ENCODE results near the gene VPS35L. TPM values are rescaled to one million over a fixed set of nuclear protein-coding genes. Genes with fewer than 3 reads are reported as not detected.
A peak's percentile ranks its signal among the peaks of the same experiment; 100 is the strongest.

VPS35L gene
- total and polyA plus RNA-seq, 10 of the 15 experiments (the other 5 are each of a cell fraction or from before 2014, with no cell fraction given) = 14.9 to 44.1 (median 26.3) TPM

DNA sequence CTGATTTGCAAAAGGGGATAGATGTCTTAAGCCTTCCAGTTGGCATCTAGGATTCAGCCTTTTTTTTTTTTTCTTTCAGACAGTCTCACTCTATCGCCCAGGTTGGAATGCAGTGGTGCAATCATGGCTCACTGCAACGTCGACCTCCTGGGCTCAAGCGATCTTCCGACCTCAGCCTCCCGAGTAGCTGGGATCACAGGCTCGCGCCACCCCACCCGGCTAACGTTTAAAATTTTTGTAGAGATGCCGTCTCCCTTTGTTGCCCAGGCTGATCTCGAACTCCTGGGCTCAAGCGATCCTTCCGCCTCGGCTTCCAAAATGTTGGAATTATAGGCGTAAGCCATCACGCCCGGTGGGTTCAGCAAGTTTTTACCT is 32.3 kb upstream of the VPS35L start:
- ChIA-PET POLR2A (interaction anchor here (0.6 to 2.6 kb wide), 3 partner anchors 12 to 597 kb away, joined by 4 to 23 read pairs (median 7); partner anchors contain the start of genes SMG1 and VPS35L), SMC1A (ENCODE audit: uncharacterized antibody, unreplicated experiment) (no interaction called here), RAD21 (ENCODE audit: unreplicated experiment) (interaction anchor here (1.1 to 2.5 kb wide), 3 partner anchors 32 to 407 kb away, joined by 3 to 24 read pairs (median 3); partner anchors contain the start of gene VPS35L), CTCF (interaction anchor here (1.0 to 5.2 kb wide), 3 partner anchors 20 to 401 kb away, joined by 3 to 56 read pairs (median 20); partner anchors contain the start of gene VPS35L)
- Histone ChIP-seq H3K9me3 (replicated peaks; ENCODE audit: control insufficient read depth, insufficient read depth, low read length) (no peaks in the 10 kb centered on the region), H4K20me1 (ENCODE audit: control insufficient read depth, insufficient read depth) (no peaks in the 10 kb centered on the region), H3K4me2 (ENCODE audit: control insufficient read depth, insufficient read depth) (no peak overlapping the region; the same call in 1 of the 2 replicates), H3K36me3 (ENCODE audit: control insufficient read depth in 2 of 2, insufficient read depth in 2 of 2, low read length in 1 of 2) (no peaks in the 10 kb centered on the region), H3K4me3 (no peak overlapping the region), H3K9ac (ENCODE audit: control insufficient read depth, insufficient read depth, low read length) (no peak overlapping the region), H2AFZ (ENCODE audit: control insufficient read depth, low read depth, low read length) (peak overlapping the region; percentile 60), H3K27me3 (replicated peaks in 1 of 2; ENCODE audit: control insufficient read depth in 2 of 2, insufficient read depth in 2 of 2, low read length in 1 of 2) (no peaks in the 10 kb centered on the region), H3K27ac (ENCODE audit: control insufficient read depth, insufficient read depth) (no peak overlapping the region), H3K4me1 (ENCODE audit: control insufficient read depth, insufficient read depth, low read length) (peaks cover 14% of the 10 kb centered on the region), H3K79me2 (ENCODE audit: control insufficient read depth, insufficient read depth, low read length) (peaks cover 67% of the 10 kb centered on the region)
- in situ Hi-C loops (cut with MboI) = loop anchor here (10.0 kb wide), 1 partner anchor 728 kb away; the partner anchor contains the start of gene RPS15A
- FAIRE-seq (no peak), ATAC-seq (no peak), DNase-seq (ENCODE audit: low read depth, low spot score) (no peak)
- 57% methylated on average over 18 of the region's 18 CpGs for WGBS (ENCODE audit: insufficient coverage, insufficient replicate concordance, low lambda C conversion rate, missing lambda C conversion rate)
- intact Hi-C loops (cut with micrococcal nuclease; ENCODE audit: unreplicated experiment) = loop anchor here (5.0 kb wide), 1 partner anchor 456 kb away; the partner anchor contains the start of gene COQ7
- BruUV-seq (replicated peaks) = no TSS peak
- TF ChIP-seq, protein P1, sequence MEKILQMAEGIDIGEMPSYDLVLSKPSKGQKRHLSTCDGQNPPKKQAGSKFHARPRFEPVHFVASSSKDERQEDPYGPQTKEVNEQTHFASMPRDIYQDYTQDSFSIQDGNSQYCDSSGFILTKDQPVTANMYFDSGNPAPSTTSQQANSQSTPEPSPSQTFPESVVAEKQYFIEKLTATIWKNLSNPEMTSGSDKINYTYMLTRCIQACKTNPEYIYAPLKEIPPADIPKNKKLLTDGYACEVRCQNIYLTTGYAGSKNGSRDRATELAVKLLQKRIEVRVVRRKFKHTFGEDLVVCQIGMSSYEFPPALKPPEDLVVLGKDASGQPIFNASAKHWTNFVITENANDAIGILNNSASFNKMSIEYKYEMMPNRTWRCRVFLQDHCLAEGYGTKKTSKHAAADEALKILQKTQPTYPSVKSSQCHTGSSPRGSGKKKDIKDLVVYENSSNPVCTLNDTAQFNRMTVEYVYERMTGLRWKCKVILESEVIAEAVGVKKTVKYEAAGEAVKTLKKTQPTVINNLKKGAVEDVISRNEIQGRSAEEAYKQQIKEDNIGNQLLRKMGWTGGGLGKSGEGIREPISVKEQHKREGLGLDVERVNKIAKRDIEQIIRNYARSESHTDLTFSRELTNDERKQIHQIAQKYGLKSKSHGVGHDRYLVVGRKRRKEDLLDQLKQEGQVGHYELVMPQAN (conservative IDR thresholded peaks at IDR 0.05) = no peak
- TF ChIP-seq, protein P2, sequence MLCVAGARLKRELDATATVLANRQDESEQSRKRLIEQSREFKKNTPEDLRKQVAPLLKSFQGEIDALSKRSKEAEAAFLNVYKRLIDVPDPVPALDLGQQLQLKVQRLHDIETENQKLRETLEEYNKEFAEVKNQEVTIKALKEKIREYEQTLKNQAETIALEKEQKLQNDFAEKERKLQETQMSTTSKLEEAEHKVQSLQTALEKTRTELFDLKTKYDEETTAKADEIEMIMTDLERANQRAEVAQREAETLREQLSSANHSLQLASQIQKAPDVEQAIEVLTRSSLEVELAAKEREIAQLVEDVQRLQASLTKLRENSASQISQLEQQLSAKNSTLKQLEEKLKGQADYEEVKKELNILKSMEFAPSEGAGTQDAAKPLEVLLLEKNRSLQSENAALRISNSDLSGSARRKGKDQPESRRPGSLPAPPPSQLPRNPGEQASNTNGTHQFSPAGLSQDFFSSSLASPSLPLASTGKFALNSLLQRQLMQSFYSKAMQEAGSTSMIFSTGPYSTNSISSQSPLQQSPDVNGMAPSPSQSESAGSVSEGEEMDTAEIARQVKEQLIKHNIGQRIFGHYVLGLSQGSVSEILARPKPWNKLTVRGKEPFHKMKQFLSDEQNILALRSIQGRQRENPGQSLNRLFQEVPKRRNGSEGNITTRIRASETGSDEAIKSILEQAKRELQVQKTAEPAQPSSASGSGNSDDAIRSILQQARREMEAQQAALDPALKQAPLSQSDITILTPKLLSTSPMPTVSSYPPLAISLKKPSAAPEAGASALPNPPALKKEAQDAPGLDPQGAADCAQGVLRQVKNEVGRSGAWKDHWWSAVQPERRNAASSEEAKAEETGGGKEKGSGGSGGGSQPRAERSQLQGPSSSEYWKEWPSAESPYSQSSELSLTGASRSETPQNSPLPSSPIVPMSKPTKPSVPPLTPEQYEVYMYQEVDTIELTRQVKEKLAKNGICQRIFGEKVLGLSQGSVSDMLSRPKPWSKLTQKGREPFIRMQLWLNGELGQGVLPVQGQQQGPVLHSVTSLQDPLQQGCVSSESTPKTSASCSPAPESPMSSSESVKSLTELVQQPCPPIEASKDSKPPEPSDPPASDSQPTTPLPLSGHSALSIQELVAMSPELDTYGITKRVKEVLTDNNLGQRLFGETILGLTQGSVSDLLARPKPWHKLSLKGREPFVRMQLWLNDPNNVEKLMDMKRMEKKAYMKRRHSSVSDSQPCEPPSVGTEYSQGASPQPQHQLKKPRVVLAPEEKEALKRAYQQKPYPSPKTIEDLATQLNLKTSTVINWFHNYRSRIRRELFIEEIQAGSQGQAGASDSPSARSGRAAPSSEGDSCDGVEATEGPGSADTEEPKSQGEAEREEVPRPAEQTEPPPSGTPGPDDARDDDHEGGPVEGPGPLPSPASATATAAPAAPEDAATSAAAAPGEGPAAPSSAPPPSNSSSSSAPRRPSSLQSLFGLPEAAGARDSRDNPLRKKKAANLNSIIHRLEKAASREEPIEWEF (IDR thresholded peaks at IDR 0.05; ENCODE audit: insufficient replicate concordance, low read depth, low read length) = no peak
- TF ChIP-seq RAD51 (IDR thresholded peaks at IDR 0.05) (no peak), NFIC (IDR thresholded peaks at IDR 0.05; ENCODE audit: low read depth, low read length) (no peak), GABPA (IDR thresholded peaks at IDR 0.05; ENCODE audit: low read depth) (no peak), TARDBP (IDR thresholded peaks at IDR 0.05; ENCODE audit: borderline replicate concordance) (no peak), TCF3 (IDR thresholded peaks at IDR 0.05; ENCODE audit: borderline replicate concordance, insufficient read depth, low read depth, low read length) (no peak), JUNB (IDR thresholded peaks at IDR 0.05) (no peak), WRNIP1 (IDR thresholded peaks at IDR 0.05; ENCODE audit: borderline replicate concordance, low read depth, low read length) (no peak), MYC (IDR thresholded peaks at IDR 0.05; ENCODE audit: insufficient read depth, insufficient read length, insufficient replicate concordance, low read length, severe bottlenecking) (no peak)
- TF ChIP-seq, protein P3, sequence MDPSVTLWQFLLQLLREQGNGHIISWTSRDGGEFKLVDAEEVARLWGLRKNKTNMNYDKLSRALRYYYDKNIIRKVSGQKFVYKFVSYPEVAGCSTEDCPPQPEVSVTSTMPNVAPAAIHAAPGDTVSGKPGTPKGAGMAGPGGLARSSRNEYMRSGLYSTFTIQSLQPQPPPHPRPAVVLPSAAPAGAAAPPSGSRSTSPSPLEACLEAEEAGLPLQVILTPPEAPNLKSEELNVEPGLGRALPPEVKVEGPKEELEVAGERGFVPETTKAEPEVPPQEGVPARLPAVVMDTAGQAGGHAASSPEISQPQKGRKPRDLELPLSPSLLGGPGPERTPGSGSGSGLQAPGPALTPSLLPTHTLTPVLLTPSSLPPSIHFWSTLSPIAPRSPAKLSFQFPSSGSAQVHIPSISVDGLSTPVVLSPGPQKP (IDR thresholded peaks at IDR 0.05; ENCODE audit: low read depth, low read length) = no peak
- TF ChIP-seq, protein P4, sequence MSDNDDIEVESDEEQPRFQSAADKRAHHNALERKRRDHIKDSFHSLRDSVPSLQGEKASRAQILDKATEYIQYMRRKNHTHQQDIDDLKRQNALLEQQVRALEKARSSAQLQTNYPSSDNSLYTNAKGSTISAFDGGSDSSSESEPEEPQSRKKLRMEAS (IDR thresholded peaks at IDR 0.05; ENCODE audit: low read depth, low read length) = no peak
